GM19455 (cell line): ENCODE measurements around the gene DOHH.
"Not testable (repeated sequence)": the region's sequence is repeated elsewhere in the genome, so short reads cannot be mapped to it uniquely, and the experiment has no call there.

Experiments used
- ATAC-seq: cut with Tn5 transposase; IDR thresholded peaks from one replicate; pipeline ENCODE4 v1.9.1; 2021; ENCODE audit not compliant: unreplicated experiment

DOHH gene

GRCh38 chr19:3535235-3535535 is 34.7 kb upstream of the DOHH start:
- ATAC-seq: no peak

- ATAC-seq: no peak
Observed at GRCh38 chr19:3534375-3535234, 34.1 kb upstream of the DOHH start.

DNA sequence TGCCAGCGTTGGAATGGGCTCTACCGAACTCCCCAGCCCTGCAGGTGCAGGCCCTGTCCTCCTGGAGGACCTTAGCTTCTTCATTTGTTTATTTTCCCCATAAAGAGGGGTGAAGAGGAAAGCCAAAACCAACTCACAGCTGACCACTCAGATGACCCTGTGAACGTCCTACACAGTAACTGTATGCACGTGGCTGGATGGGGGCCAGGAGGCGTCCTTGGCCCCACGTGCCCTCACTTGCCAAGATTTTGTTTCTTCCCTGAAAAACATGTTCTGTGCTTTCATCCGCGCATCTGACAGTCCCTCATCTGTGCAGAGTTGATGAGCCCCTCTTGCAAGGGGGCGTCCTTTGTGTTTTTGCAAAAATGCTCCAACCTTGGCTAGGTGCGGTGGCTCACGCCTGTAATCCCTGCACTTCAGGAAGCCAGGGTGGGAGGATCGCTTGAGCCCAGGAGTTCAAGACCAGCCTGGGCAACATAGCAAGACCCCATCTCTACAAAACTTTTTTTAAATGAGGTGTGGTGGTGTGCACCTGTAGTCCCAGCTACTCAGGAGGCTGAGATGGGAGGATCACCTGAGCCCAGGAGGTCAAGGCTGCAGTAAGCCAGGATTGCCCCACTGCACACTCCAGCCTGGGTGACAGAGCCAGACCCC is 33.2 kb upstream of the DOHH start:
- no peak for ATAC-seq

- no peak for ATAC-seq
Observed at GRCh38 chr19:3533033-3533432, 32.6 kb upstream of the DOHH start.

- no peak for ATAC-seq
Observed at GRCh38 chr19:3532154-3532786, 31.8 kb upstream of the DOHH start.

DNA sequence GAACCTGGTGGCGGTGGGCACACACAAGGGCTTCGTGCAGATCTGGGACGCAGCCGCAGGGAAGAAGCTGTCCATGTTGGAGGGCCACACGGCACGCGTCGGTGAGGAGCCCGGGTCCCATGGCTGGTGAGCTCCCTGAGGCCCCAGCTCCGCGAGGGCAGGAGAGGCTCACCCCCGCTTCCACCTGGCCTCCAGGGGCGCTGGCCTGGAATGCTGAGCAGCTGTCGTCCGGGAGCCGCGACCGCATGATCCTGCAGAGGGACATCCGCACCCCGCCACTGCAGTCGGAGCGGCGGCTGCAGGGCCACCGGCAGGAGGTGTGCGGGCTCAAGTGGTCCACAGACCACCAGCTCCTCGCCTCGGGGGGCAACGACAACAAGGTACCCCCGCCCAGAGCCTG is 31.2 kb upstream of the DOHH start:
- ATAC-seq: no peak

DNA sequence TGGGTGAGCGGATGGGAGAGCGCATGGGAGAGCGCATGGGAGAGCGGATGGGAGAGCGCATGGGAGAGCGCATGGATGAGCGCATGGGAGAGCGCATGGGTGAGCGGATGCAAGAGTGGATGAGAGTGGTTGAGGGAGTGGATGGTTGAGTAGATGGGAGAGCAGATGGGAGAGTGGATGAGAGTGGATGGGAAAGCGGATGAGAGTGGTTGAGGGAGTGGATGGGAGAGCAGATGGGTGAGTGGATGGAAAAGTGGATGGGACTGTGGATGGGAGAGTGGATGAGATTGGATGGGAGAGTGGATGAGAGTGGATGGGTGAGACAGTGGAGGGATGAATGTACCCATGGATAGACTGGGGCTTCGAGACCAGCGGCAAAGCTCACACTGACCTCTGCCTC is 29.9 kb upstream of the DOHH start:
- ATAC-seq: no peak

DNA sequence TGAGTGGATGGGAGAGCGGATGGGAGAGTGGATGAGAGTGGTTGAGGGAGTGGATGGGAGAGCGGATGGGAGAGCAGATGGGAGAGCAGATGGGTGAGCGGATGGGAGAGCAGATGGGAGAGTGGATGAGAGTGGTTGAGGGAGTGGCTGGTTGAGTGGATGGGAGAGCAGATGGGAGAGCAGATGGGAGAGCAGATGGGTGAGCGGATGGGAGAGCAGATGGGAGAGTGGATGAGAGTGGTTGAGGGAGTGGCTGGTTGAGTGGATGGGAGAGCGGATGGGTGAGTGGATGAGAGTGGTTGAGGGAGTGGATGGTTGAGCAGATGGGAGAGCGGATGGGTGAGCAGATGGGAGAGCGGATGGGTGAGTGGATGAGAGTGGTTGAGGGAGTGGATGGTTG is 28.8 kb upstream of the DOHH start:
- not testable (repeated sequence) for ATAC-seq

- no peak for ATAC-seq
Observed at GRCh38 chr19:3528539-3529211, 28.2 kb upstream of the DOHH start.

- no peak for ATAC-seq
Observed at GRCh38 chr19:3528080-3528479, 27.6 kb upstream of the DOHH start.

GRCh38 chr19:3527238-3527910 is 26.9 kb upstream of the DOHH start:
- no peak for ATAC-seq

DNA sequence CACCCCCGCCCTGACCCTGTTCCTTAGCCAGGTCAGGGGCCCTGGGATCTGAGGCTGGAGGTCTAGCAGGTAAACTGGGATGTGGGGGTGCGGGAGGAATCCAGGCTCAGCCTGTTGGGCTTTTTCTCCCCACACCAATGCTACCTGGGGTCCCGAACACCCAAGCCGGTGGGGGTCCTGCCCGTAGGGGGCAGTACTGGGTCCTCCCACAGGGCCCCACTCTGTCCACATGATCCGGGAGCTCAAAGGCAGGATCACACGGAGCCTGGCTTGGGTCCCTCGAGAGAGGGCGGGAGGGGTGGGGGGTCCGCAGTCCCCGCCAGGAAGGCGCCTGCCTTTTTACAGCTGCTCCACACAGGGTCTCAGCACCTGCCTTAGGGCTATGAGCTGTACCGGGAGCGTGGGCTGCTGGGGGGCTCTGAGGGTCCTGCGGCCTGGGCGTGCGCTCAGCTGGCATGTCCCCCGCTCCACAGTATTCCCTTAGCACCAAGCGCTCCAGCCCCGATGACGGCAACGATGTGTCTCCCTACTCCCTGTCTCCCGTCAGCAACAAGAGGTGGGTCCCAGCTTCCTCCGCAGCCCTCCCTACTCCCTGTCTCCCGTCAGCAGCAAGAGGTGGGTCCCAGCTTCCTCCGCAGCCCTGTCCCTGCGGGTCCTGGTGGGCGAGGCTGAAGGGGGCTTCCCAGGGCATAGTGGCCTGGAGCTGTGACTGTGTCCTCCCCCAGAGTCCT is 26.2 kb upstream of the DOHH start:
- ATAC-seq: no peak

- no peak for ATAC-seq
Observed at GRCh38 chr19:3524904-3525451, 24.5 kb upstream of the DOHH start.

DNA sequence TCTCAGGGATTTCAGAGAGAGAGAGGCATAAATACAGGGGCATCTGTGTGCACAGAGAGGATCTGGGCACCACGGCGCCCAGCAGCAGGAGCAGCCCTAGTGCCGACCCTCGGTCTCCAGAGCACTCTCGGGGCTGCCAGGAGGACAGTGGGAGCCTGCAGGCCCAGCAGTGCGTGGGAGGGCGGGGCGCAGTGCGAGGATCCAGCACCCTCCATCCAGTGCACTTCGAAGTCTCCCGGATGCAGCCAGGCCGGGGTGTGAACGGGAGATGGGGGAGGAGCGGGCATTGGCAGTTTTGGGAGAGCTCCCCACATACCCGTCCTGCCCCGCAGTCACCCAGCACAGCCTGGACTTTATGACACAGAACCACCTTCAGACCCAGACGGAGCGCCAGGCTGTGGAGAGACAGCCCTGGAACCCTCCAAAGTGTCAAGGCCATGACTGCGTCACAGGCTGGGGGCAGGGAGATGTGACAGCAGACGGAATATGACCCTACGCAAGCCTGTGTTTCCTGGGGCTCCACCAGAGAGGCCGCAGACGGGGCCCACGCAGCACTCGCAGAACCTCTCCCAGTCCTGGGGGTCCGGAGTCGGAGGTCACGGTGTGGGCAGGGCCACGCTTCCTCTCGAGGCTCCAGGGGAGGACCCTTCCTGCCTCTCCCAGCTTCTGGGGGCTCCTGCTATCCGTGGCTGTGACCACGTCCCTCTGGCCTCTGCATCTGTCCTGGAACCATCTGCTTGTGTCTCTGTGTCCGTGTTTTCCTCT is 23.8 kb upstream of the DOHH start:
- ATAC-seq: no peak

GRCh38 chr19:3523361-3524077 is 23.0 kb upstream of the DOHH start:
- no peak for ATAC-seq

GRCh38 chr19:3522421-3523360 is 22.2 kb upstream of the DOHH start:
- no peak for ATAC-seq

DNA sequence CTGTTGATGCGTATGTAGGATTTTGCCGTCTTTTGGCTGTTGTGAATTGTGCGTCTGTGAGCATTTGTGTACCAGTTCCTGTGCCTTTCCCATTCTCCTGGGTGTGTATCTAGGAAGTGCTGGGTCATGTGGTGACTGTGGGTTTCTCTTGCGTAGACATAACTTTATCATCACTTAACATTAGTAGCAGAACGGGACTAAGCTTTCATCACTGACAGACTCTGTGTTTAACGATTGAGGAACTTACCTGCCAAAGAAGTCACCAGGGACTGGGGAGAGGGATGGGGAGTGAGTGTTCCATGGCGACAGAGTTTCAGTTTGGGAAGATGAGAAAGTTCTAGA is 20.6 kb upstream of the DOHH start:
- no peak for ATAC-seq
